SK-MEL-5 (cell line): ENCODE measurements around the gene EMC9. TPM values are rescaled to one million over a fixed set of nuclear protein-coding genes. Genes with fewer than 3 reads are reported as not detected.

Experiments used
- DNase-seq: peaks from one replicate; pipeline ENCODE4 v3.0.0-alpha.2; 2016; ENCODE audit warnings: low read depth, low spot score
- in situ Hi-C: cut with HindIII; loops from 2 replicates; pipeline ENCODE4 v1.10.0; 2016; ENCODE audit warnings: low sequenced_read_pairs, high pct_unique_total_duplicates, low pct_unique_long_range_greater_than_20kb
- polyA plus RNA-seq, 2 experiments: library from polyadenylated mRNA; depleted of rRNA; stranded (reverse); fragments of >200 nt; gene quantifications; 2 replicates each; pipeline ENCODE4 v1.2.3, GENCODE V29; 2015
- total RNA-seq: library from RNA; depleted of rRNA; stranded (reverse); fragments of >200 nt; shearing (Covaris generic); gene quantifications from 2 replicates; pipeline ENCODE4 v1.2.3, GENCODE V29; 2014; rRNA removed

The EMC9 gene, protein sequence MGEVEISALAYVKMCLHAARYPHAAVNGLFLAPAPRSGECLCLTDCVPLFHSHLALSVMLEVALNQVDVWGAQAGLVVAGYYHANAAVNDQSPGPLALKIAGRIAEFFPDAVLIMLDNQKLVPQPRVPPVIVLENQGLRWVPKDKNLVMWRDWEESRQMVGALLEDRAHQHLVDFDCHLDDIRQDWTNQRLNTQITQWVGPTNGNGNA
- 12.3 and 13.9 TPM in 2 replicates for total RNA-seq
- polyA plus RNA-seq (2015; cell fraction: cytosol; rRNA removed): 6.2 and 21.9 TPM in 2 replicates
- polyA plus RNA-seq (2015; cell fraction: nucleus; rRNA removed): 42.2 and 51.1 TPM in 2 replicates

DNA sequence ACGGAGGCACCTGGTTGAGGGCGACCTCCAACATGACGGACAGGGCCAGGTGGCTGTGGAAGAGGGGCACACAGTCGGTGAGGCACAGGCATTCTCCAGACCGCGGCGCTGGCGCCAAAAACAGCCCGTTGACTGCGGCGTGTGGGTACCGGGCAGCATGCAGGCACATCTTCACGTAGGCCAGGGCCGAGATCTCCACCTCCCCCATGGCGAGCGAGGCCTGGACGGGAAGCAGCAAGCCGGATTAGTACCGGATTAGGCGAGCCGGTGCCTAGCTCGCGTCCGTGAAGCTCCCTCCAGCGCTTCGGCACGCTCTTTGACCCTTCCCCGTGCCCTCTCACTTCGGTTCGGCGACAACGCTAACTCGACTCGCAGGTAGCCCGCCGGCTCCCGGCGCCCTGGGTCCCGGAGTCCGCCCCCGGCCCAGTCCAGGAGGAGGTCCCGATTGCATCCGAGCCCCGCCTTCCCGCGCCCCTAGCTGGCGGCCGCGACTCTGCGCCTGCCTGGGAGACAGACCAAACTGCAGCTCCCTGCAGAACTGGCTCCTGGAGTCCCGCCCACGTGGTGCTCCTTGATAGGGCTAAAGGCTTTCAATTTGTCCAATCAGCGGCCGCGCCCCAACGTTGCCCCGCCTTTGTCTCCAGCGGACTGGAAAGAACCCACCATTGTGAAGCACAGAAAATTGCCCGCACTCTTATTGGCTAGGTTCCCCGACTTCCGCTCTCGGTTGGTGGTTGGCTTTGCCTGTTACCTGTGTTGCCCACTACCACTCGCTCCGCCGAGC lies at the start of gene EMC9:
Gene EMC9 (minus strand): TSS at position 495 of the 784 bp plus-strand sequence. CDS start 287 bp downstream, at position 208.
- in situ Hi-C loops: no loop called here
- peak; percentile 99 for DNase-seq

DNA sequence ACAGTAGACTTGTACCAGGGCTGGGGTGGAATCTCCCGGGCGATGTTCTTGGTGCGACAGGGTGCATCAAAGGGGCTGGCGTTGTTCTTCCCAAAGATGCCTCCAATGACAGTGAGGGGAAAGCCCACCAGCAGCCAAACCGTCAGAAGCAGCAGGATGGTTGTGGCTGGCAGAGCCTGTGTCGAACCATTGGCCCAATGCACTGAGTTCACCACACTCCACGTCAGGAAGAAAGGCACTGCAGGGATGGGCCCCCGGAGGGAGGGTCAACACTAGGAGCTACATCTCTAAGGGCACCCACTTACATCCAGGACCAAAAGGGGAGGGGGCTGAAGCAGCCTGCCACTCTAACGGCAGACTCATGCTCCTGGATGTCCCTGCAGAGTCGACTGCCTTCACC lies 49.0 kb upstream of the EMC9 start:
- no peak for DNase-seq

DNA sequence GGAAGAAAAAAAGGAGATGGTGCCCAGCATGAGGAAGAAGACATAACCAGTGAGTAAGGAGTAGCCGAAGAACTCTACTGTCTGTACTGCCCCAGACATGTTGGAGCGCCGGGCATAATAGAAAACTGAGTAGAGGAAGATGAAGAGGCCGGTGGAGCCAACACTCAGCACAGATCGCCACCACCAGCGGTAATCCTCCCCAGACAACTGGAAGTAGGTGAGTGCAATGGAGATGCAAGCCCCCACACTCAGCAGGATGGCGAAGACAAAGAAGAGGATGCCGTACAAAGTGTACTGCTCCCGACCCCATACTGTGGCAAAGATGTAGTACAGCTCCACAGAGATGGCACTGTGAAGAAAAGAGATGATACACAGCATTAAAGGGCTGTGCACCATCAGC lies 48.1 kb upstream of the EMC9 start:
- in situ Hi-C loops: no loop called here
- no peak for DNase-seq

More for the DNA sequence above, 49.0 kb upstream of the EMC9 start:
- in situ Hi-C loops: no loop called here

DNA sequence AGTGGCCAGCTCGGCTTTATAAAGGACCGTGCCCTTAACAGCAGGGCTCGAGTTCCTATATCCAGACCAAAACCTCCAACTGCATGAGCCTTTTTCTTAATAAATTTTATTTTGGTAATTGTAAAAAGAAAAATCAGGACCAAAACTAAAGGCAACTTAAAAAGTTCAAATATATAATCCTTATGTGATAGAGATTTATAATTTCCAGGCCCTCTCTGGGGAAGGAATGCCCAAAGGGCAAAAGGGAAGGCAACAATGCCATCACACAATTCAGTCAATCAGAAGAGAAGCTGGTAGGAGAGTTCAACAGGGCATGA lies 47.6 kb upstream of the EMC9 start:
- no peak for DNase-seq
- in situ Hi-C loops: no loop called here

GRCh38 chr14:24188251-24189058 lies 47.1 kb upstream of the EMC9 start, which contains the start of gene IPO4:
IPO4 (minus strand) TSS chr14:24188816; CDS start chr14:24188787, 29 bp downstream.
- in situ Hi-C loops: no loop called here
- DNase-seq: peak; percentile 96

DNA sequence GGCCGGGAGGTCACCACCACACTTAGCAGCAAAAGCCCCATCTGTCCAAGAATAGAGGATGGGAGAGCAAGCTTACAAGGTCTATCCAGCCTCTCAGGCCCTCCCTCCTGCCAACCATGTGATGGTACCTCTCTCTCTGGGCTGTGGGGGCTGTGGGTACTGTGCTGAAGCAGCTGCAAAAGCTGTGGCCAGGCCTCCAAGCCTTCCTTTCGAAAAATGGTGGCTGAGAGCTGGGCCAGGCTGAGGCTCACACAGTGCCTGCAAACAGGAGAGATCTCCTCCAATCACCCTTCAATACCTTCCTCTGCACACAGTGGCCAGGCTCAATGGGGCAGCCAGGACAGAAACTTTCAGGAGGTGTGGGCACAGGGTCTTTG lies 46.1 kb upstream of the EMC9 start:
- DNase-seq: no peak
- in situ Hi-C loops: no loop called here

- no peak for DNase-seq
- in situ Hi-C loops: no loop called here
These were observed 45.6 kb upstream of the EMC9 start for GRCh38 chr14:24186831-24187538.

GRCh38 chr14:24185741-24186140 lies 44.4 kb upstream of the EMC9 start:
- in situ Hi-C loops: no loop called here
- DNase-seq: no peak

DNA sequence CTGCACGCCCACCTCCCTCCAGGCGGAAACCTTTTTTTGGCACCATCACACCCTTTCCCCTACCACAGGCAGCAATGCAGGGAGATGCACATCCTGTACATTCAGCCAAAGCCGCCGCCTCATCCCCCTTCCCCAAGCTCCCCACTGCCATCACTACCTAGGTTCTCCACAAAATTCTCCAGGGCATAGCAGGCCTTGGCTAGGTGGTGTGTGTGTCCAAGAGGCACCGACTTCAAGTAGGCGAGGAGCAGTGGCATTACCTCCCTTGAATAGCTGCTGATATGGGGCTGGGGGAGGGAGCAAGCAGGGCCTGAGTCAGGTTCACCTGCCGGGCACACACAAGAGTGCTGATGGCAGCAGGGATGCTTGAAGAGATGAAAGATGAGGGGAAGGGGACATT lies 43.6 kb upstream of the EMC9 start:
- in situ Hi-C loops: no loop called here
- DNase-seq: no peak

GRCh38 chr14:24184104-24184970 lies 42.9 kb upstream of the EMC9 start:
- no peak for DNase-seq
- in situ Hi-C loops: no loop called here

DNA sequence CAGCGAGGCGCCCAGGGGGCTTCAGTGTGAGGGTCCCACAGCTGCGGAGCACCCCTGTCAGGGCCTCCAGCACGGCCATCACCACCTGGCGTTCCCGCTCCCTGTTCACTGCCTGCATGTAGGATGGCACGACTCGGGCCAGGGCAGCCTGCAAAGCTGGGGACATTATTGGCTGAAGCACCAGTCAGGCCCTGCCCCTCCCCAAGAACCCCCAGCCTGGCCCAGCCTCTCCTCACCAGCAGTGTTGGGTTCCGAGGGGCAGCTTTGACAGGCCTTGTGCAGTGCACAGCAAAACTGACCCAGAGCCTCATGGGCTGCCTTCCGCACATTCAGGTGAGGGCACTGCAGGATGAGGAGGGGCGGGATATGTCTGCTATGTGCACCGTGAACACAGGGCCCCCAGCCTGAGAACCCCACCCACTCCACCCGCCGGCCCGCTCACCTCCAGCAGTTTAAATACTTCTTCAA lies 41.7 kb upstream of the EMC9 start:
- DNase-seq: no peak
- in situ Hi-C loops: no loop called here

GRCh38 chr14:24182110-24182882 lies 40.9 kb upstream of the EMC9 start:
- no peak for DNase-seq
- in situ Hi-C loops: no loop called here

DNA sequence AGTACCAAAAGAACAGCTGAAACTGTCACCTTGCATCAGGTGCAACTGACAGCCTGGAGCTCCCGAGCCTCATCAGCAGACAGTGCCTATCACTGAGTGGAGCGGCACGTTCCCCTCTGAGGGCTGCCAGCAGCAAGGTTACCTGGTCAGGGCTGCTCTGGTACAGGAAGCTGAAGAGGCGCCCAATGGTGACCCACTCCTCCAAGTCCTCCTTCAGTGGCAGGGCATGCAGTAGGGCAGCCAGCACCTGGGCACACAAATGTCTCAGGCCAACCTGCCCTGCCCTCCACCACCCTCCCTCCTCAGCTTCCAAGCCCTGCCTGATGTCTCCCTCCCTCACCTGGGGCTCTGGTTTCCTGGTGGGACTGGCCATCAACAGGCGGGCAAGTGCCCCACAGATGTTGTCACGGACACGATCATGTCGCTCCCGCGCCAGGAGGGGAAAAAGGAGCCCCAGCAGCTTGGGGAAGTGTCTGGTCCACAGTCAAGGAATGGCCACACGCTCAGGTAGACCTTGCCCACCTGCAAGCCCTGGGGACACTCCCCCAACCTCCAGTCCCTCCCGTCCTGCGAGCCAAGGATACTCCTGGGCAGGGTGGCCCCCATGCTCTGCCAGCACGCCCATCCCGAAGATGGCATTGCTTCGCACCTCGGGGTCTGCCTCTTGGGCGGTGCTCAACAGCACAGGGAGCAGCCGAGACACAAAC lies 40.1 kb upstream of the EMC9 start:
- in situ Hi-C loops: no loop called here
- DNase-seq: no peak

- in situ Hi-C loops: no loop called here
- DNase-seq: peak; percentile 20
These were observed 38.8 kb upstream of the EMC9 start for GRCh38 chr14:24179961-24180796.
